Smooth muscle cell (in vitro differentiated cells): ENCODE data around the gene SLFN12. TPM values are rescaled to one million over a fixed set of nuclear protein-coding genes. Genes with fewer than 3 reads are reported as not detected.
"Not testable (repeated sequence)": the region's sequence is repeated elsewhere in the genome, so short reads cannot be mapped to it uniquely, and the experiment has no call there.

Experiments
- DNase-seq: peaks from one replicate; lab custom pipeline; 2025; ENCODE audit not compliant: unreplicated experiment; lab: John Stamatoyannopoulos, UW
- H2AFZ ChIP-seq: fragments of 200-600 bp; sonication (generic); 2 replicates; pipeline ENCODE4 v1.6.0; 2016; ENCODE audit warnings: antibody characterized with exemption, low read depth, mild to moderate bottlenecking
- H3F3A ChIP-seq: fragments of 200-600 bp; sonication (generic); 2 replicates; pipeline ENCODE4 v1.6.0; 2017; ENCODE audit warnings: antibody characterized with exemption, low read depth
- H3K27ac ChIP-seq: fragments of 200-600 bp; sonication (generic); 2 replicates; pipeline ENCODE4 v1.5.1; 2016; ENCODE audit warnings: low read depth, mild to moderate bottlenecking
- H3K27me3 ChIP-seq: fragments of 200-600 bp; sonication (generic); 2 replicates; pipeline ENCODE4 v1.6.1; 2016; ENCODE audit warnings: low read depth, mild to moderate bottlenecking
- H3K36me3 ChIP-seq: fragments of 200-600 bp; sonication (generic); 2 replicates; pipeline ENCODE4 v1.5.1; 2016; ENCODE audit warnings: low read depth
- H3K4me1 ChIP-seq: fragments of 200-600 bp; sonication (generic); 2 replicates; pipeline ENCODE4 v1.5.1; 2016; ENCODE audit warnings: low read depth
- H3K4me2 ChIP-seq: fragments of 200-600 bp; sonication (generic); 2 replicates; pipeline ENCODE4 v1.6.0; 2016; ENCODE audit warnings: mild to moderate bottlenecking
- H3K4me3 ChIP-seq: fragments of 200-600 bp; sonication (generic); 2 replicates; pipeline ENCODE4 v1.5.1; 2016; ENCODE audit warnings: mild to moderate bottlenecking
- H3K79me2 ChIP-seq: fragments of 200-600 bp; sonication (generic); 2 replicates; pipeline ENCODE4 v1.6.0; 2016; ENCODE audit warnings: low read depth, mild to moderate bottlenecking
- H3K9ac ChIP-seq: fragments of 200-600 bp; sonication (generic); 2 replicates; pipeline ENCODE4 v1.6.0; 2016; ENCODE audit warnings: low read depth
- H3K9me3 ChIP-seq: fragments of 200-600 bp; sonication (generic); replicated peaks from 2 replicates; pipeline ENCODE4 v1.5.1; 2016; ENCODE audit warnings: low read depth
- H4K20me1 ChIP-seq: fragments of 200-600 bp; sonication (generic); 2 replicates; pipeline ENCODE4 v1.6.0; 2016; ENCODE audit warnings: low read depth
- CTCF ChIP-seq: fragments of 200-600 bp; sonication (generic); IDR thresholded peaks from 2 replicates; pipeline ENCODE4 v1.5.1; 2017; ENCODE audit warnings: borderline replicate concordance, mild to moderate bottlenecking, antibody characterized with exemption; ENCODE audit not compliant: insufficient read depth, poor library complexity, severe bottlenecking
- WGBS: methylation state at CpG from one replicate; pipeline ENCODE4 v1.1.7; 2016; ENCODE audit warnings: low lambda C conversion rate; 5-methylcytosine and 5-hydroxymethylcytosine counted together
- polyA plus RNA-seq: library from polyadenylated mRNA; unstranded; fragments of >200 nt; fragmentation: Nextera tagmentation; extraction: Ambion mirVana; gene quantifications from 2 replicates; pipeline ENCODE4 v1.2.1, GENCODE V29; 2016
- total RNA-seq: library from RNA; depleted of rRNA; stranded (reverse); fragments of >200 nt; gene quantifications from 2 replicates; pipeline ENCODE4 v1.2.3, GENCODE V29; 2014

The SLFN12 gene
- total and polyA plus RNA-seq, 2 experiments from 2014 or later = 2.8 to 14.3 TPM

GRCh38 chr17:35416659-35417058 is 15.6 kb downstream of the SLFN12 start:
- no peaks in the 10 kb centered on the region for H3K4me1 ChIP-seq
- WGBS = 90% methylated on average over 2 of the region's 2 CpGs
- peaks cover 5% of the 10 kb centered on the region for H3K36me3 ChIP-seq
- H3K79me2 ChIP-seq = peaks cover 9% of the 10 kb centered on the region
- no peaks in the 10 kb centered on the region for H3F3A ChIP-seq
- no peak overlapping the region for H3K4me2 ChIP-seq
- no peak for DNase-seq
- H3K27me3 ChIP-seq = no peaks in the 10 kb centered on the region
- H3K9me3 ChIP-seq = no peaks in the 10 kb centered on the region
- H3K9ac ChIP-seq = no peak overlapping the region
- no peak overlapping the region for H3K4me3 ChIP-seq
- no peak overlapping the region for H2AFZ ChIP-seq
- no peak for TF ChIP-seq CTCF
- no peaks in the 10 kb centered on the region for H4K20me1 ChIP-seq
- H3K27ac ChIP-seq = no peak overlapping the region

GRCh38 chr17:35414707-35415106 is 17.6 kb downstream of the SLFN12 start:
- H3K9ac ChIP-seq, H3K9me3 ChIP-seq, H3K27ac ChIP-seq, H4K20me1 ChIP-seq, H3K27me3 ChIP-seq, H3K4me3 ChIP-seq, H3K4me1 ChIP-seq, H3K4me2 ChIP-seq, H3F3A ChIP-seq, H3K79me2 ChIP-seq, H3K36me3 ChIP-seq, DNase-seq, H2AFZ ChIP-seq: not testable (repeated sequence)
- 93% methylated on average over 2 of the region's 2 CpGs for WGBS

- 100% methylated on average over 1 of the region's 1 CpG for WGBS
Measured at GRCh38 chr17:35414247-35414646, 18.1 kb downstream of the SLFN12 start.

GRCh38 chr17:35407531-35407930 is 24.8 kb downstream of the SLFN12 start:
- H3K36me3 ChIP-seq = peaks cover 4% of the 10 kb centered on the region
- H3K79me2 ChIP-seq = no peaks in the 10 kb centered on the region
- no peak for TF ChIP-seq CTCF
- H4K20me1 ChIP-seq = no peaks in the 10 kb centered on the region
- H3K4me3 ChIP-seq = no peak overlapping the region
- no peaks in the 10 kb centered on the region for H3K27me3 ChIP-seq
- no peaks in the 10 kb centered on the region for H3K4me1 ChIP-seq
- no peak for DNase-seq
- H3K27ac ChIP-seq = no peak overlapping the region
- WGBS = 96% methylated on average over 26 of the region's 26 CpGs
- H3F3A ChIP-seq = no peaks in the 10 kb centered on the region
- H3K9ac ChIP-seq = no peak overlapping the region
- H3K9me3 ChIP-seq = no peaks in the 10 kb centered on the region
- no peak overlapping the region for H2AFZ ChIP-seq
- H3K4me2 ChIP-seq = no peak overlapping the region

More at GRCh38 chr17:35414247-35414646, 18.1 kb downstream of the SLFN12 start:
- Histone ChIP-seq H3K4me3 (no peak overlapping the region), H3K9me3 (no peaks in the 10 kb centered on the region), H3K9ac (no peak overlapping the region), H2AFZ (no peak overlapping the region), H3F3A (no peaks in the 10 kb centered on the region), H3K36me3 (peaks cover 5% of the 10 kb centered on the region), H3K4me2 (no peak overlapping the region), H3K27ac (no peak overlapping the region), H3K4me1 (no peaks in the 10 kb centered on the region), H4K20me1 (no peaks in the 10 kb centered on the region), H3K79me2 (peaks cover 9% of the 10 kb centered on the region), H3K27me3 (no peaks in the 10 kb centered on the region)
- TF ChIP-seq CTCF = no peak
- DNase-seq = no peak
